PC-9 (cell line): Measurements from ENCODE around the gene DIP2C. TPM values are rescaled to one million over a fixed set of nuclear protein-coding genes. Genes with fewer than 3 reads are reported as not detected.
"Not testable (repeated sequence)": the region's sequence is repeated elsewhere in the genome, so short reads cannot be mapped to it uniquely, and the experiment has no call there.

Source experiments
- BruUV-seq: library from RNA; stranded (reverse); fragments of 400-500 nt; replicated peaks from 2 replicates; lab custom pipeline; 2021; lab: Mats Ljungman, UMichigan
- CTCF ChIA-PET: fragments of 300-600 bp; sonication (Branson Sonifier 250); formaldehyde crosslinking; loops from one replicate; lab custom pipeline; 2022; ENCODE audit warnings: antibody characterized with exemption; lab: Charles Lee
- POLR2A ChIA-PET: fragments of 300-600 bp; sonication (Branson Sonifier 250); formaldehyde crosslinking; loops from one replicate; lab custom pipeline; 2022; ENCODE audit warnings: antibody characterized with exemption; ENCODE audit not compliant: unreplicated experiment; lab: Charles Lee
- DNase-seq, 2 experiments: peaks; one replicate each; pipeline versions ENCODE4 v3.0.0 to v3.0.0-alpha.2; 2015 to 2022; ENCODE audit warnings: mixed read lengths in 1 of 2
- H2AFZ ChIP-seq: fragments of 200-600 bp; sonication (generic); 2 replicates; pipeline ENCODE4 v1.8.1; 2017; ENCODE audit warnings: antibody characterized with exemption
- H3F3A ChIP-seq: fragments of 200-600 bp; sonication (generic); 2 replicates; pipeline ENCODE4 v1.8.1; 2017; ENCODE audit warnings: antibody characterized with exemption, mild to moderate bottlenecking, low read depth; ENCODE audit not compliant: insufficient read depth
- H3K27ac ChIP-seq: fragments of 200-600 bp; sonication (generic); 2 replicates; pipeline ENCODE4 v1.6.1; 2016; ENCODE audit warnings: mixed run types
- H3K27me3 ChIP-seq: fragments of 200-600 bp; sonication (generic); 2 replicates; pipeline ENCODE4 v1.6.1; 2016; ENCODE audit warnings: low read depth, mixed run types; ENCODE audit not compliant: insufficient read depth
- H3K36me3 ChIP-seq: fragments of 200-600 bp; sonication (generic); 2 replicates; pipeline ENCODE4 v1.6.1; 2016; ENCODE audit warnings: low read depth, mixed run types
- H3K4me1 ChIP-seq: fragments of 200-600 bp; sonication (generic); replicated peaks from 2 replicates; pipeline ENCODE4 v1.6.1; 2016; ENCODE audit warnings: mixed run types; ENCODE audit not compliant: insufficient read depth
- H3K4me2 ChIP-seq: fragments of 200-600 bp; sonication (generic); 2 replicates; pipeline ENCODE4 v1.6.1; 2017; ENCODE audit warnings: mixed run types
- H3K4me3 ChIP-seq: fragments of 200-600 bp; sonication (generic); 2 replicates; pipeline ENCODE4 v1.6.1; 2016; ENCODE audit warnings: mixed run types
- H3K79me2 ChIP-seq: fragments of 200-600 bp; sonication (generic); 2 replicates; pipeline ENCODE4 v1.6.1; 2017; ENCODE audit warnings: low read depth, mixed run types
- H3K9me2 ChIP-seq: fragments of 200-600 bp; sonication (generic); 2 replicates; pipeline ENCODE4 v1.8.1; 2017; ENCODE audit warnings: mild to moderate bottlenecking; ENCODE audit not compliant: insufficient read depth
- H3K9me3 ChIP-seq: fragments of 200-600 bp; sonication (generic); 2 replicates; pipeline ENCODE4 v1.8.1; 2016; ENCODE audit warnings: low read depth; ENCODE audit not compliant: insufficient read depth
- H4K20me1 ChIP-seq: fragments of 200-600 bp; sonication (generic); 2 replicates; pipeline ENCODE4 v1.8.1; 2017; ENCODE audit not compliant: insufficient read depth
- EZH2 ChIP-seq: fragments of 200-600 bp; sonication (generic); IDR thresholded peaks from 2 replicates; pipeline ENCODE4 v1.8.0; 2017; ENCODE audit warnings: antibody characterized with exemption, low read depth
- intact Hi-C: fragments of 100-400 bp; cut with micrococcal nuclease; formaldehyde crosslinking; loops from one replicate; pipeline ENCODE4 v1.10.0; 2022; ENCODE audit not compliant: unreplicated experiment
- total RNA-seq: library from RNA; stranded (reverse); gene quantifications from 2 replicates; pipeline ENCODE4 v1.2.3, GENCODE V29; 2021
- TF ChIP-seq, protein P1 (sequence below): fragments of 200-600 bp; sonication (generic); conservative IDR thresholded peaks from 2 replicates; pipeline ENCODE4 v1.6.1; 2017; ENCODE audit warnings: mixed run types, antibody characterized with exemption, mild to moderate bottlenecking, moderate library complexity

DIP2C gene
- total RNA-seq, 1 experiment from 2014 or later = 0.83 TPM

- H3F3A ChIP-seq = no peaks in the 10 kb centered on the region
- no peaks in the 10 kb centered on the region for H3K9me3 ChIP-seq
- H3K4me2 ChIP-seq = no peak overlapping the region
- H3K36me3 ChIP-seq = no peaks in the 10 kb centered on the region
- H3K4me3 ChIP-seq = no peak overlapping the region
- CTCF ChIA-PET = no interaction called here
- no peaks in the 10 kb centered on the region for H3K4me1 ChIP-seq
- BruUV-seq = no TSS peak
- H3K79me2 ChIP-seq = no peaks in the 10 kb centered on the region
- no peak overlapping the region for H3K27ac ChIP-seq
- intact Hi-C loops = no loop called here
- DNase-seq = no peak
- POLR2A ChIA-PET = no interaction called here
- H3K9me2 ChIP-seq = no peaks in the 10 kb centered on the region
- TF ChIP-seq, protein P1, sequence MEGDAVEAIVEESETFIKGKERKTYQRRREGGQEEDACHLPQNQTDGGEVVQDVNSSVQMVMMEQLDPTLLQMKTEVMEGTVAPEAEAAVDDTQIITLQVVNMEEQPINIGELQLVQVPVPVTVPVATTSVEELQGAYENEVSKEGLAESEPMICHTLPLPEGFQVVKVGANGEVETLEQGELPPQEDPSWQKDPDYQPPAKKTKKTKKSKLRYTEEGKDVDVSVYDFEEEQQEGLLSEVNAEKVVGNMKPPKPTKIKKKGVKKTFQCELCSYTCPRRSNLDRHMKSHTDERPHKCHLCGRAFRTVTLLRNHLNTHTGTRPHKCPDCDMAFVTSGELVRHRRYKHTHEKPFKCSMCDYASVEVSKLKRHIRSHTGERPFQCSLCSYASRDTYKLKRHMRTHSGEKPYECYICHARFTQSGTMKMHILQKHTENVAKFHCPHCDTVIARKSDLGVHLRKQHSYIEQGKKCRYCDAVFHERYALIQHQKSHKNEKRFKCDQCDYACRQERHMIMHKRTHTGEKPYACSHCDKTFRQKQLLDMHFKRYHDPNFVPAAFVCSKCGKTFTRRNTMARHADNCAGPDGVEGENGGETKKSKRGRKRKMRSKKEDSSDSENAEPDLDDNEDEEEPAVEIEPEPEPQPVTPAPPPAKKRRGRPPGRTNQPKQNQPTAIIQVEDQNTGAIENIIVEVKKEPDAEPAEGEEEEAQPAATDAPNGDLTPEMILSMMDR = no peak
- no peak for TF ChIP-seq EZH2
- H2AFZ ChIP-seq = no peak overlapping the region
- no peaks in the 10 kb centered on the region for H4K20me1 ChIP-seq
- H3K27me3 ChIP-seq = peaks cover 41% of the 10 kb centered on the region
Measured at GRCh38 chr10:301536-301935, 387.9 kb downstream of the DIP2C start.

DNA sequence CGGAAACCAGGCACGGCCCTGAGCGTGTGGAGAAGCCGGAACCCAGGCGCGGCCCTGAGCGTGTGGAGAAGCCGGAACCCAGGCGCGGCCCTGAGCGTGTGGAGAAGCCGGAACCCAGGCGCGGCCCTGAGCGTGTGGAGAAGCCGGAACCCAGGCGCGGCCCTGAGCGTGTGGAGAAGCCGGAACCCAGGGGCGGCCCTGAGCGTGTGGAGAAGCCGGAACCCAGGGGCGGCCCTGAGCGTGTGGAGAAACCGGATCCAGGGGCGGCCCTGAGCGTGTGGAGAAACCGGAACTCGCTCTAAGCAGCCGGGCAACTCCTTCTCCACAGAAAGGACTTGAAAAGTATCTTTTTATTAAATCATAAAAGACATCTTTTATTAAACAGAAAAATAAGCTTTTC is 388.9 kb downstream of the DIP2C start:
- H3F3A ChIP-seq, CTCF ChIA-PET: not testable (repeated sequence)
- H3K27me3 ChIP-seq = peaks cover 41% of the 10 kb centered on the region

DNA sequence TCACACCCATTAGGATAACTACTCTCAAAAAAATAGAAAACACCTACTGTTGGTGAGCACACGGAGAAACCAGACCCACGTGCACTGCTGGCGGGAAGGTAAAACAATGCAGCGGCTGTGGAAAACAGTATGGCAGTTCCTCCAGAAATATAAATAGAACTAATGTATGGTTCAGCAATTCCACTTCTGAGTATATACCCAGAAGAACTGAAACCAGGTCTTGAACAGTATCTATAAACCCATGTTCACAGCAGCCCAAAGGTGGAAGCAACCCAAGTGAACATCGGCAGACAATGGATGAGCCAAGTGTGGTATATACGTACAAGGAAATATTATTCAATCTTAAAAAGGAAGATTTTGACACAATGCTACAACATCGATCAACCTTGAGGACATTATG is 389.5 kb downstream of the DIP2C start:
- Histone ChIP-seq H3K27ac (no peak overlapping the region), H3K27me3 (peaks cover 41% of the 10 kb centered on the region), H3K79me2 (no peaks in the 10 kb centered on the region), H3K9me3 (no peaks in the 10 kb centered on the region), H2AFZ (no peak overlapping the region), H3K4me1 (no peaks in the 10 kb centered on the region), H3K4me2 (no peak overlapping the region), H4K20me1 (no peaks in the 10 kb centered on the region), H3K9me2 (no peaks in the 10 kb centered on the region), H3K4me3 (no peak overlapping the region), H3F3A (no peaks in the 10 kb centered on the region), H3K36me3 (no peaks in the 10 kb centered on the region)
- ChIA-PET POLR2A (no interaction called here), CTCF (no interaction called here)
- no peak for DNase-seq
- intact Hi-C loops = no loop called here
- no TSS peak for BruUV-seq
- TF ChIP-seq EZH2 = no peak
- TF ChIP-seq, protein P1 = no peak

More for the DNA sequence above, 388.9 kb downstream of the DIP2C start:
- H3K4me3 ChIP-seq, H3K9me3 ChIP-seq, H2AFZ ChIP-seq, BruUV-seq, H4K20me1 ChIP-seq, H3K79me2 ChIP-seq, H3K4me2 ChIP-seq, H3K4me1 ChIP-seq, intact Hi-C loops, H3K9me2 ChIP-seq, H3K36me3 ChIP-seq, H3K27ac ChIP-seq, DNase-seq: not testable (repeated sequence)
- POLR2A ChIA-PET = interaction anchor here (0.7 kb wide), 1 partner anchor 325 kb away, joined by 7 read pairs; no protein-coding TSS in a partner anchor

GRCh38 chr10:299512-299911 is 390.0 kb downstream of the DIP2C start:
- intact Hi-C loops = no loop called here
- POLR2A ChIA-PET = no interaction called here
- no peaks in the 10 kb centered on the region for H3K9me3 ChIP-seq
- no peaks in the 10 kb centered on the region for H4K20me1 ChIP-seq
- no peak for TF ChIP-seq EZH2
- TF ChIP-seq, protein P1 = no peak
- H2AFZ ChIP-seq = no peak overlapping the region
- H3K36me3 ChIP-seq = no peaks in the 10 kb centered on the region
- H3K79me2 ChIP-seq = no peaks in the 10 kb centered on the region
- no peak overlapping the region for H3K4me2 ChIP-seq
- H3K4me1 ChIP-seq = no peaks in the 10 kb centered on the region
- H3K27me3 ChIP-seq = peaks cover 41% of the 10 kb centered on the region
- H3K9me2 ChIP-seq = no peaks in the 10 kb centered on the region
- DNase-seq = no peak
- no TSS peak for BruUV-seq
- H3K27ac ChIP-seq = no peak overlapping the region
- CTCF ChIA-PET = no interaction called here
- no peaks in the 10 kb centered on the region for H3F3A ChIP-seq
- H3K4me3 ChIP-seq = no peak overlapping the region
